Measurements from ENCODE around the gene INPP5F. TPM values are rescaled to one million over a fixed set of nuclear protein-coding genes. Genes with fewer than 3 reads are reported as not detected.

Gene INPP5F
- total and polyA plus RNA-seq, 2 experiments from 2014 or later = 41.4 to 86.0 TPM

DNA sequence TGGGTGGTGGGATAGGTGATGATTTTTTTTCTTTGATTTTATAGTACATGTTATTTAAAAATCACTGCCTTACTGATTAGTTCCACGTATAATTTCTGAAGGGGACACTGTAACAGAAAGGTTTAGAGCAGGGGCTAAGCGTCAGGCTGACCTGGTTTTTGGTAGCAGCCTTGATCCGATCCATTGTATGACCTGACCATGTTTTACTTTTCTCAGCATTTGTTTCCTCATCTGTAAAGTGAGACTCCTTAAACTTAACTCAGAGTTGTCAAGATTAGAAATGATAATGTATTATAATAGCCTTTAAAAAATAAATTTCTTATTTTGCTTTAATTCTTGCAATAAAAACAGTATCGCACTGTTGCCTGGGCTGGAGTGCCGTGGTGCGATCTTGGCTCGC, 23.6 kb downstream of the INPP5F start:
- Mint-ChIP-seq H3K4me1 (peaks cover 13% of the 10 kb centered on the region), H3K27ac (no peak overlapping the region), H3K4me3 (no peak overlapping the region), H3K9me3 (peaks cover 11% of the 10 kb centered on the region), H3K27me3 (ENCODE audit: insufficient read depth, low read depth, poor library complexity) (peaks cover 5% of the 10 kb centered on the region), H3K36me3 (ENCODE audit: low read depth) (peaks cover 15% of the 10 kb centered on the region; the same call in 2 of the 3 replicates)
- Histone ChIP-seq H2AFZ (no peak overlapping the region), H3K9me2 (ENCODE audit: insufficient read depth) (no peaks in the 10 kb centered on the region), H3K4me1 (ENCODE audit: insufficient read depth) (no peaks in the 10 kb centered on the region), H3K36me3 (ENCODE audit: insufficient read depth) (no peaks in the 10 kb centered on the region), H3K4me3 (no peak overlapping the region), H3K79me2 (replicated peaks; ENCODE audit: insufficient read depth) (peaks cover 24% of the 10 kb centered on the region), H3F3A (replicated peaks; ENCODE audit: low read depth) (no peaks in the 10 kb centered on the region), H3K4me2 (no peak overlapping the region), H3K27ac (ENCODE audit: low read depth) (no peak overlapping the region), H3K27me3 (ENCODE audit: insufficient read depth) (no peaks in the 10 kb centered on the region), H4K20me1 (replicated peaks; ENCODE audit: insufficient read depth) (no peaks in the 10 kb centered on the region)
- no peak for DNase-seq (ENCODE audit: low spot score)
- no peak for ATAC-seq
- TF ChIP-seq POLR2AphosphoS5 (IDR thresholded peaks at IDR 0.05; ENCODE audit: low read depth) = no peak
- TF ChIP-seq NANOG (IDR thresholded peaks at IDR 0.05; ENCODE audit: borderline replicate concordance) = no peak

DNA sequence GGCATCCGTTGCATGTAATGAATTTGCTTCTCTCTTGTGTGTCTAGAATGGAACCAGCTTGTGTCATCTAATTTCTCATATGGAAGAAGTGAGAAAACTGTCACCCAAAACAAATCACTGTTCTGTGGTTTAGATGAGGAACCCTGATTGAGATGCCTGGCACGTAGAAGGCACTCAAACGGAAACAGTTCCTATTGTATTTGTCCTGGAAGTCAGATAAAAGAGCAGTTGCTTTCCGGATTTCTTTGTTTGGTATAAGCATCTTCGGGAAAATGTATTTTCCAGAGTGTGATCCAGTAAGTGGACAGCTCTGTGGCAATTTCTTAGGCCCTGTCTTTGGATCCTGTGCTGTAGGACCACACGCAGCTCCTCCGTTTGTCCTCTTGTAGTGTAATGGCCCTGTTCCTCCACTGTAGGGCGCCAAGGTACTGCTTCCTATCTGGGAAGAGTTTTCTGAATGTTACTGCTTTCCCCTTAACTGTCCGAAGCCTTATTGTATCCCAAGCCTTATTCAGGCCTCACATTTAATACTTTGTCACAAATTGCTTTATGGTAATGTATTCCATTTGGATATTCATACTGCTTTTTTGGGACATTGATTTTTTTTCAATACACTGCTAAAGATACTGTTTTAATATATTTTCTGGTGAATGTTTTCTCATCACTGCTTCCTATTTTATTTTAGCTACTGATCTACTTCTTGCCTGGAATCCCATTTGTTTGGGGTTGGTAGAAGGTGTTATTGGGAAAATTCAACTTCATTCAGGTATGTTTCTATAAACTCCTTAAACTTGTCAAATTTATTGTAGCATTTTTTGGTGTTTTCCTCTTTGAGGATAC, 24.8 kb downstream of the INPP5F start:
- Histone ChIP-seq H3K9me2 (ENCODE audit: insufficient read depth) (no peaks in the 10 kb centered on the region), H4K20me1 (replicated peaks; ENCODE audit: insufficient read depth) (no peaks in the 10 kb centered on the region), H3K27ac (ENCODE audit: low read depth) (no peak overlapping the region), H3K4me3 (no peak overlapping the region), H3F3A (replicated peaks; ENCODE audit: low read depth) (no peaks in the 10 kb centered on the region), H3K4me1 (ENCODE audit: insufficient read depth) (no peaks in the 10 kb centered on the region), H3K79me2 (replicated peaks; ENCODE audit: insufficient read depth) (peaks cover 18% of the 10 kb centered on the region), H3K36me3 (ENCODE audit: insufficient read depth) (no peaks in the 10 kb centered on the region), H3K4me2 (no peak overlapping the region), H3K27me3 (ENCODE audit: insufficient read depth) (no peaks in the 10 kb centered on the region), H2AFZ (no peak overlapping the region)
- Mint-ChIP-seq H3K27ac (no peak overlapping the region), H3K9me3 (peaks cover 11% of the 10 kb centered on the region), H3K27me3 (ENCODE audit: insufficient read depth, low read depth, poor library complexity) (peaks cover 5% of the 10 kb centered on the region), H3K4me3 (no peak overlapping the region; the same call in 2 of the 3 replicates), H3K36me3 (ENCODE audit: low read depth) (peaks cover 15% of the 10 kb centered on the region; the same call in 2 of the 3 replicates), H3K4me1 (peaks cover 18% of the 10 kb centered on the region)
- DNase-seq (ENCODE audit: low spot score) (peak; percentile 88), ATAC-seq (peak; percentile 92)
- TF ChIP-seq EZH2phosphoT487 (IDR thresholded peaks at IDR 0.05; ENCODE audit: unreplicated experiment) (no peak), JUNB (IDR thresholded peaks at IDR 0.05; ENCODE audit: unreplicated experiment) (no peak), CREB1 (CRISPR knock-in tag; IDR thresholded peaks at IDR 0.05; ENCODE audit: low read depth) (no peak), ZNF331 (CRISPR knock-in tag; IDR thresholded peaks at IDR 0.05; ENCODE audit: low read depth) (no peak), EZH2 (IDR thresholded peaks at IDR 0.05; ENCODE audit: low read depth, unreplicated experiment) (no peak)
- TF ChIP-seq, protein P1, sequence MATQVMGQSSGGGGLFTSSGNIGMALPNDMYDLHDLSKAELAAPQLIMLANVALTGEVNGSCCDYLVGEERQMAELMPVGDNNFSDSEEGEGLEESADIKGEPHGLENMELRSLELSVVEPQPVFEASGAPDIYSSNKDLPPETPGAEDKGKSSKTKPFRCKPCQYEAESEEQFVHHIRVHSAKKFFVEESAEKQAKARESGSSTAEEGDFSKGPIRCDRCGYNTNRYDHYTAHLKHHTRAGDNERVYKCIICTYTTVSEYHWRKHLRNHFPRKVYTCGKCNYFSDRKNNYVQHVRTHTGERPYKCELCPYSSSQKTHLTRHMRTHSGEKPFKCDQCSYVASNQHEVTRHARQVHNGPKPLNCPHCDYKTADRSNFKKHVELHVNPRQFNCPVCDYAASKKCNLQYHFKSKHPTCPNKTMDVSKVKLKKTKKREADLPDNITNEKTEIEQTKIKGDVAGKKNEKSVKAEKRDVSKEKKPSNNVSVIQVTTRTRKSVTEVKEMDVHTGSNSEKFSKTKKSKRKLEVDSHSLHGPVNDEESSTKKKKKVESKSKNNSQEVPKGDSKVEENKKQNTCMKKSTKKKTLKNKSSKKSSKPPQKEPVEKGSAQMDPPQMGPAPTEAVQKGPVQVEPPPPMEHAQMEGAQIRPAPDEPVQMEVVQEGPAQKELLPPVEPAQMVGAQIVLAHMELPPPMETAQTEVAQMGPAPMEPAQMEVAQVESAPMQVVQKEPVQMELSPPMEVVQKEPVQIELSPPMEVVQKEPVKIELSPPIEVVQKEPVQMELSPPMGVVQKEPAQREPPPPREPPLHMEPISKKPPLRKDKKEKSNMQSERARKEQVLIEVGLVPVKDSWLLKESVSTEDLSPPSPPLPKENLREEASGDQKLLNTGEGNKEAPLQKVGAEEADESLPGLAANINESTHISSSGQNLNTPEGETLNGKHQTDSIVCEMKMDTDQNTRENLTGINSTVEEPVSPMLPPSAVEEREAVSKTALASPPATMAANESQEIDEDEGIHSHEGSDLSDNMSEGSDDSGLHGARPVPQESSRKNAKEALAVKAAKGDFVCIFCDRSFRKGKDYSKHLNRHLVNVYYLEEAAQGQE (IDR thresholded peaks at IDR 0.05; ENCODE audit: unreplicated experiment) = no peak
- TF ChIP-seq, protein P2, sequence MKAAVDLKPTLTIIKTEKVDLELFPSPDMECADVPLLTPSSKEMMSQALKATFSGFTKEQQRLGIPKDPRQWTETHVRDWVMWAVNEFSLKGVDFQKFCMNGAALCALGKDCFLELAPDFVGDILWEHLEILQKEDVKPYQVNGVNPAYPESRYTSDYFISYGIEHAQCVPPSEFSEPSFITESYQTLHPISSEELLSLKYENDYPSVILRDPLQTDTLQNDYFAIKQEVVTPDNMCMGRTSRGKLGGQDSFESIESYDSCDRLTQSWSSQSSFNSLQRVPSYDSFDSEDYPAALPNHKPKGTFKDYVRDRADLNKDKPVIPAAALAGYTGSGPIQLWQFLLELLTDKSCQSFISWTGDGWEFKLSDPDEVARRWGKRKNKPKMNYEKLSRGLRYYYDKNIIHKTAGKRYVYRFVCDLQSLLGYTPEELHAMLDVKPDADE (IDR thresholded peaks at IDR 0.05) = no peak
- TF ChIP-seq, protein P3, sequence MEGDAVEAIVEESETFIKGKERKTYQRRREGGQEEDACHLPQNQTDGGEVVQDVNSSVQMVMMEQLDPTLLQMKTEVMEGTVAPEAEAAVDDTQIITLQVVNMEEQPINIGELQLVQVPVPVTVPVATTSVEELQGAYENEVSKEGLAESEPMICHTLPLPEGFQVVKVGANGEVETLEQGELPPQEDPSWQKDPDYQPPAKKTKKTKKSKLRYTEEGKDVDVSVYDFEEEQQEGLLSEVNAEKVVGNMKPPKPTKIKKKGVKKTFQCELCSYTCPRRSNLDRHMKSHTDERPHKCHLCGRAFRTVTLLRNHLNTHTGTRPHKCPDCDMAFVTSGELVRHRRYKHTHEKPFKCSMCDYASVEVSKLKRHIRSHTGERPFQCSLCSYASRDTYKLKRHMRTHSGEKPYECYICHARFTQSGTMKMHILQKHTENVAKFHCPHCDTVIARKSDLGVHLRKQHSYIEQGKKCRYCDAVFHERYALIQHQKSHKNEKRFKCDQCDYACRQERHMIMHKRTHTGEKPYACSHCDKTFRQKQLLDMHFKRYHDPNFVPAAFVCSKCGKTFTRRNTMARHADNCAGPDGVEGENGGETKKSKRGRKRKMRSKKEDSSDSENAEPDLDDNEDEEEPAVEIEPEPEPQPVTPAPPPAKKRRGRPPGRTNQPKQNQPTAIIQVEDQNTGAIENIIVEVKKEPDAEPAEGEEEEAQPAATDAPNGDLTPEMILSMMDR (conservative IDR thresholded peaks at IDR 0.05; ENCODE audit: low read depth in 2 of 2) = peak; percentile 88 to 96
